K562 (cell line): Measurements from ENCODE around the gene LRP10. TPM values are rescaled to one million over a fixed set of nuclear protein-coding genes. Genes with fewer than 3 reads are reported as not detected.
A peak's percentile ranks its signal among the peaks of the same experiment; 100 is the strongest.

Experiments
- ARNT ChIP-seq, 2 experiments: fragments of 450-650 bp; IDR thresholded peaks; 2 replicates each; pipeline ENCODE4 v1.6.1; 2016; ENCODE audit warnings: mild to moderate bottlenecking in 1 of 2
- GABPB1 ChIP-seq: sonication (generic); formaldehyde crosslinking; IDR thresholded peaks from 2 replicates; pipeline ENCODE4 v1.8.0; 2022; ENCODE audit warnings: mild to moderate bottlenecking, missing genetic modification reagents
- GATA2 ChIP-seq: sonication (generic); formaldehyde crosslinking; IDR thresholded peaks from 2 replicates; pipeline ENCODE4 v1.4.0; 2020; ENCODE audit warnings: mild to moderate bottlenecking, missing genetic modification reagents
- HNRNPH1 ChIP-seq: fragments of 200-400 bp; formaldehyde crosslinking; optimal IDR thresholded peaks from 2 replicates; pipeline ENCODE3; 2017; ENCODE audit warnings: low read depth, mild to moderate bottlenecking, low read length, moderate library complexity
- IFI16 ChIP-seq: fragments of 250-450 bp; sonication (Bioruptor Pico); IDR thresholded peaks from 2 replicates; pipeline ENCODE4 v2.1.2; 2022; ENCODE audit warnings: mild to moderate bottlenecking, inconsistent platforms
- MECOM ChIP-seq: fragments of 250-450 bp; sonication (Bioruptor Pico); IDR thresholded peaks from 2 replicates; pipeline ENCODE4 v1.8.0; 2022; ENCODE audit warnings: inconsistent platforms
- NELFE ChIP-seq: IDR thresholded peaks from 2 replicates; pipeline ENCODE4 v1.6.1; 2011; ENCODE audit warnings: mild to moderate bottlenecking; ENCODE audit not compliant: insufficient read depth, insufficient read length
- NFE2 ChIP-seq: IDR thresholded peaks from 2 replicates; pipeline ENCODE4 v1.6.1; 2014; ENCODE audit warnings: antibody characterized with exemption, low read depth
- PTRF ChIP-seq: fragments of 450-650 bp; IDR thresholded peaks from 2 replicates; pipeline ENCODE4 v1.6.1; 2016; ENCODE audit warnings: mild to moderate bottlenecking, missing genetic modification characterization, missing compliant biosample characterization
- TAF1 ChIP-seq: IDR thresholded peaks from 2 replicates; pipeline ENCODE4 v1.6.1; 2011; ENCODE audit warnings: mild to moderate bottlenecking, low read length, moderate library complexity; ENCODE audit not compliant: insufficient read depth, control insufficient read depth, severe bottlenecking; ENCODE audit errors: extremely low read depth
- TAF9B ChIP-seq: fragments of 450-650 bp; IDR thresholded peaks from 2 replicates; pipeline ENCODE4 v1.6.1; 2018; ENCODE audit warnings: mild to moderate bottlenecking; ENCODE audit not compliant: partially characterized antibody
- TOE1 ChIP-seq, 2 experiments: fragments of 450-650 bp in 1 of 2; sonication (generic) in 1 of 2; formaldehyde crosslinking in 1 of 2; IDR thresholded peaks; 2 replicates each; pipeline versions ENCODE4 v1.7.1 to v1.8.0; 2016 to 2022; ENCODE audit warnings: borderline replicate concordance in 2 of 2, mild to moderate bottlenecking in 2 of 2, antibody characterized with exemption in 1 of 2, inconsistent platforms in 1 of 2, low read depth in 1 of 2, missing genetic modification reagents in 1 of 2, moderate library complexity in 1 of 2
- ZNF431 ChIP-seq: sonication (generic); formaldehyde crosslinking; IDR thresholded peaks from 2 replicates; pipeline ENCODE4 v1.8.0; 2022; ENCODE audit warnings: mild to moderate bottlenecking, missing genetic modification reagents
- ZNF561 ChIP-seq: fragments of 450-650 bp; formaldehyde crosslinking; conservative IDR thresholded peaks from 2 replicates; pipeline ENCODE4 v1.4.0; 2020; ENCODE audit warnings: mild to moderate bottlenecking, moderate library complexity
- ZNF707 ChIP-seq: fragments of 250-450 bp; sonication (Bioruptor Pico); conservative IDR thresholded peaks from 2 replicates; pipeline ENCODE4 v1.8.0; 2022; ENCODE audit warnings: inconsistent platforms, mild to moderate bottlenecking, moderate library complexity
- polyA plus RNA-seq, 8 experiments: library from polyadenylated mRNA; depleted of rRNA in 4 of 8; stranded (reverse) in 5 of 8; unstranded in 3 of 8; fragments of >200 nt; fragmentation: Nextera tagmentation in 2 of 8; fragmentation: Illumina TruSeq in 1 of 8; extraction: Ambion mirVana in 2 of 8; extraction: Trizol in 1 of 8; gene quantifications; 2 replicates each; pipeline versions ENCODE4 v1.2.1 to v1.2.3, GENCODE V29; 2011 to 2014; ENCODE audit warnings: inconsistent platforms in 1 of 8, missing spikeins in 1 of 8
- total RNA-seq, 7 experiments: library from RNA; depleted of rRNA in 6 of 7; stranded (reverse); fragments of >200 nt in 6 of 7; fragmentation: Illumina TruSeq in 2 of 7; extraction: Trizol in 2 of 7; gene quantifications; 2 replicates each; pipeline versions ENCODE4 v1.2.1 to v1.2.3, GENCODE V29; 2011 to 2021; ENCODE audit warnings: low replicate concordance in 1 of 7
- TF ChIP-seq, protein P1 (sequence below): fragments of 450-650 bp; IDR thresholded peaks from 2 replicates; pipeline ENCODE4 v1.6.1; 2018; ENCODE audit warnings: mild to moderate bottlenecking, low read depth; ENCODE audit not compliant: partially characterized antibody
- TF ChIP-seq, protein P2 (sequence below): fragments of 250-450 bp; sonication (Bioruptor Pico); IDR thresholded peaks from 2 replicates; pipeline ENCODE4 v1.9.0; 2021; ENCODE audit warnings: mild to moderate bottlenecking, inconsistent platforms
- TF ChIP-seq, protein P3 (sequence below): fragments of 200-800 bp; sonication (Bioruptor generic); IDR thresholded peaks from 2 replicates; pipeline ENCODE4 v1.6.1; 2017; ENCODE audit warnings: missing genetic modification characterization, missing compliant biosample characterization
- TF ChIP-seq, protein P4 (sequence below): fragments of 150-350 bp; conservative IDR thresholded peaks from 2 replicates; pipeline ENCODE4 v1.6.1; 2014; ENCODE audit warnings: low read length

The LRP10 gene
- total and polyA plus RNA-seq, 9 of the 15 experiments (the other 6 are each of a cell fraction or from before 2014, with no cell fraction given) = 1.3 to 45.5 (median 10.9) TPM

- TF ChIP-seq, protein P1, sequence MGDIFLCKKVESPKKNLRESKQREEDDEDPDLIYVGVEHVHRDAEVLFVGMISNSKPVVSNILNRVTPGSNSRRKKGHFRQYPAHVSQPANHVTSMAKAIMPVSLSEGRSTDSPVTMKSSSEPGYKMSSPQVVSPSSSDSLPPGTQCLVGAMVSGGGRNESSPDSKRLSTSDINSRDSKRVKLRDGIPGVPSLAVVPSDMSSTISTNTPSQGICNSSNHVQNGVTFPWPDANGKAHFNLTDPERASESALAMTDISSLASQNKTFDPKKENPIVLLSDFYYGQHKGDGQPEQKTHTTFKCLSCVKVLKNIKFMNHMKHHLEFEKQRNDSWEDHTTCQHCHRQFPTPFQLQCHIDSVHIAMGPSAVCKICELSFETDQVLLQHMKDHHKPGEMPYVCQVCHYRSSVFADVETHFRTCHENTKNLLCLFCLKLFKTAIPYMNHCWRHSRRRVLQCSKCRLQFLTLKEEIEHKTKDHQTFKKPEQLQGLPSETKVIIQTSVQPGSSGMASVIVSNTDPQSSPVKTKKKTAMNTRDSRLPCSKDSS = no peak
- TF ChIP-seq NELFE = no peak
- TF ChIP-seq TAF1 = no peak
- TF ChIP-seq IFI16 (CRISPR knock-in tag) = no peak
- no peak for TF ChIP-seq ARNT (IDR thresholded peaks at IDR 0.05)
- TF ChIP-seq ZNF561 (CRISPR knock-in tag) = no peak
- TF ChIP-seq, protein P2, sequence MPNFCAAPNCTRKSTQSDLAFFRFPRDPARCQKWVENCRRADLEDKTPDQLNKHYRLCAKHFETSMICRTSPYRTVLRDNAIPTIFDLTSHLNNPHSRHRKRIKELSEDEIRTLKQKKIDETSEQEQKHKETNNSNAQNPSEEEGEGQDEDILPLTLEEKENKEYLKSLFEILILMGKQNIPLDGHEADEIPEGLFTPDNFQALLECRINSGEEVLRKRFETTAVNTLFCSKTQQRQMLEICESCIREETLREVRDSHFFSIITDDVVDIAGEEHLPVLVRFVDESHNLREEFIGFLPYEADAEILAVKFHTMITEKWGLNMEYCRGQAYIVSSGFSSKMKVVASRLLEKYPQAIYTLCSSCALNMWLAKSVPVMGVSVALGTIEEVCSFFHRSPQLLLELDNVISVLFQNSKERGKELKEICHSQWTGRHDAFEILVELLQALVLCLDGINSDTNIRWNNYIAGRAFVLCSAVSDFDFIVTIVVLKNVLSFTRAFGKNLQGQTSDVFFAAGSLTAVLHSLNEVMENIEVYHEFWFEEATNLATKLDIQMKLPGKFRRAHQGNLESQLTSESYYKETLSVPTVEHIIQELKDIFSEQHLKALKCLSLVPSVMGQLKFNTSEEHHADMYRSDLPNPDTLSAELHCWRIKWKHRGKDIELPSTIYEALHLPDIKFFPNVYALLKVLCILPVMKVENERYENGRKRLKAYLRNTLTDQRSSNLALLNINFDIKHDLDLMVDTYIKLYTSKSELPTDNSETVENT (CRISPR knock-in tag) = no peak
- TF ChIP-seq GATA2 = no peak; the same call in 1 of the 2 replicates
- no peak for TF ChIP-seq PTRF
- TF ChIP-seq MECOM (CRISPR knock-in tag) = no peak
- TF ChIP-seq TAF9B = no peak
- TF ChIP-seq TOE1 (IDR thresholded peaks at IDR 0.05; ENCODE audit: borderline replicate concordance) = peak; percentile 66; the same call in 1 of the 2 replicates
- no peak for TF ChIP-seq TOE1 (CRISPR knock-in tag; IDR thresholded peaks at IDR 0.05; ENCODE audit: borderline replicate concordance, low read depth)
- TF ChIP-seq, protein P3, sequence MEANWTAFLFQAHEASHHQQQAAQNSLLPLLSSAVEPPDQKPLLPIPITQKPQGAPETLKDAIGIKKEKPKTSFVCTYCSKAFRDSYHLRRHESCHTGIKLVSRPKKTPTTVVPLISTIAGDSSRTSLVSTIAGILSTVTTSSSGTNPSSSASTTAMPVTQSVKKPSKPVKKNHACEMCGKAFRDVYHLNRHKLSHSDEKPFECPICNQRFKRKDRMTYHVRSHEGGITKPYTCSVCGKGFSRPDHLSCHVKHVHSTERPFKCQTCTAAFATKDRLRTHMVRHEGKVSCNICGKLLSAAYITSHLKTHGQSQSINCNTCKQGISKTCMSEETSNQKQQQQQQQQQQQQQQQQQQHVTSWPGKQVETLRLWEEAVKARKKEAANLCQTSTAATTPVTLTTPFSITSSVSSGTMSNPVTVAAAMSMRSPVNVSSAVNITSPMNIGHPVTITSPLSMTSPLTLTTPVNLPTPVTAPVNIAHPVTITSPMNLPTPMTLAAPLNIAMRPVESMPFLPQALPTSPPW (CRISPR knock-in tag) = no peak; the same call in 1 of the 2 replicates
- TF ChIP-seq HNRNPH1 = no peak
- no peak for TF ChIP-seq ZNF431 (CRISPR knock-in tag)
- TF ChIP-seq, protein P4, sequence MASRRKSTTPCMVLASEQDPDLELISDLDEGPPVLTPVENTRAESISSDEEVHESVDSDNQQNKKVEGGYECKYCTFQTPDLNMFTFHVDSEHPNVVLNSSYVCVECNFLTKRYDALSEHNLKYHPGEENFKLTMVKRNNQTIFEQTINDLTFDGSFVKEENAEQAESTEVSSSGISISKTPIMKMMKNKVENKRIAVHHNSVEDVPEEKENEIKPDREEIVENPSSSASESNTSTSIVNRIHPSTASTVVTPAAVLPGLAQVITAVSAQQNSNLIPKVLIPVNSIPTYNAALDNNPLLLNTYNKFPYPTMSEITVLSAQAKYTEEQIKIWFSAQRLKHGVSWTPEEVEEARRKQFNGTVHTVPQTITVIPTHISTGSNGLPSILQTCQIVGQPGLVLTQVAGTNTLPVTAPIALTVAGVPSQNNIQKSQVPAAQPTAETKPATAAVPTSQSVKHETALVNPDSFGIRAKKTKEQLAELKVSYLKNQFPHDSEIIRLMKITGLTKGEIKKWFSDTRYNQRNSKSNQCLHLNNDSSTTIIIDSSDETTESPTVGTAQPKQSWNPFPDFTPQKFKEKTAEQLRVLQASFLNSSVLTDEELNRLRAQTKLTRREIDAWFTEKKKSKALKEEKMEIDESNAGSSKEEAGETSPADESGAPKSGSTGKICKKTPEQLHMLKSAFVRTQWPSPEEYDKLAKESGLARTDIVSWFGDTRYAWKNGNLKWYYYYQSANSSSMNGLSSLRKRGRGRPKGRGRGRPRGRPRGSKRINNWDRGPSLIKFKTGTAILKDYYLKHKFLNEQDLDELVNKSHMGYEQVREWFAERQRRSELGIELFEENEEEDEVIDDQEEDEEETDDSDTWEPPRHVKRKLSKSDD = no peak
- no peak for TF ChIP-seq NFE2
- TF ChIP-seq GABPB1 (CRISPR knock-in tag) = no peak; the same call in 1 of the 2 replicates
- TF ChIP-seq ZNF707 (CRISPR knock-in tag) = no peak
Measured at GRCh38 chr14:22852940-22853767, 18.4 kb upstream of the LRP10 start (continued).
